ENCODE results near the gene ZDHHC15.
"Not testable (repeated sequence)": the region's sequence is repeated elsewhere in the genome, so short reads cannot be mapped to it uniquely, and the experiment has no call there.

DNA sequence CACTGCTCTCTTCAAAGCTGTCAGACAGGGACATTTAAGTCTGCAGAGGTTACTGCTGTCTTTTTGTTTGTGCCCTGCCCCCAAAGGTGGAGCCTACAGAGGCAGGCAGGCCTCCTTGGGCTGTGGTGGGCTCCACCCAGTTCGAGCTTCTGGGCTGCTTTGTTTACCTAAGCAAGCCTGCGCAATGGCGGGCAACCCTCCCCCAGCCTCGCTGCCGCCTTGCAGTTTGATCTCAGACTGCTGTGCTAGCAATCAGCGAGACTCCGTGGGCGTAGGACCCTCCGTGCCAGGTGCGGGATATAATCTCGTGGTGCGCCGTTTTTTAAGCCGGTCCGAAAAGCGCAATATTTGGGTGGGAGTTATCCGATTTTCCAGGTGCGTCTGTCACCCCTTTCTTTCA lies 37.7 kb upstream of the ZDHHC15 start:
- TF ChIP-seq, protein P1, sequence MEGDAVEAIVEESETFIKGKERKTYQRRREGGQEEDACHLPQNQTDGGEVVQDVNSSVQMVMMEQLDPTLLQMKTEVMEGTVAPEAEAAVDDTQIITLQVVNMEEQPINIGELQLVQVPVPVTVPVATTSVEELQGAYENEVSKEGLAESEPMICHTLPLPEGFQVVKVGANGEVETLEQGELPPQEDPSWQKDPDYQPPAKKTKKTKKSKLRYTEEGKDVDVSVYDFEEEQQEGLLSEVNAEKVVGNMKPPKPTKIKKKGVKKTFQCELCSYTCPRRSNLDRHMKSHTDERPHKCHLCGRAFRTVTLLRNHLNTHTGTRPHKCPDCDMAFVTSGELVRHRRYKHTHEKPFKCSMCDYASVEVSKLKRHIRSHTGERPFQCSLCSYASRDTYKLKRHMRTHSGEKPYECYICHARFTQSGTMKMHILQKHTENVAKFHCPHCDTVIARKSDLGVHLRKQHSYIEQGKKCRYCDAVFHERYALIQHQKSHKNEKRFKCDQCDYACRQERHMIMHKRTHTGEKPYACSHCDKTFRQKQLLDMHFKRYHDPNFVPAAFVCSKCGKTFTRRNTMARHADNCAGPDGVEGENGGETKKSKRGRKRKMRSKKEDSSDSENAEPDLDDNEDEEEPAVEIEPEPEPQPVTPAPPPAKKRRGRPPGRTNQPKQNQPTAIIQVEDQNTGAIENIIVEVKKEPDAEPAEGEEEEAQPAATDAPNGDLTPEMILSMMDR (IDR thresholded peaks at IDR 0.05), result not testable (repeated sequence)
- not testable (repeated sequence) for TF ChIP-seq POLR2AphosphoS5, EP300, POLR2A (IDR thresholded peaks at IDR 0.05)
